T-helper 2 cell (primary cell): ENCODE data around the gene CYSTM1.

Experiments
- DNase-seq, 5 experiments: peaks; one replicate each; pipeline versions ENCODE4 v3.0.0 to v3.0.0-alpha.2; 2012 to 2022

CYSTM1 gene

GRCh38 chr5:140259500-140259899, 84.5 kb downstream of the CYSTM1 start:
- DNase-seq = peak in 2 of 5 experiments; percentile 22 to 24

- no peak for DNase-seq
Measured at GRCh38 chr5:140260089-140260656, 85.2 kb downstream of the CYSTM1 start.

GRCh38 chr5:140261403-140262171, 86.6 kb downstream of the CYSTM1 start:
- peak in 1 of 5 experiments; percentile 41 for DNase-seq

- DNase-seq = no peak
Measured at GRCh38 chr5:140262221-140262620, 87.2 kb downstream of the CYSTM1 start.

GRCh38 chr5:140262839-140263238, 87.9 kb downstream of the CYSTM1 start:
- no peak for DNase-seq

GRCh38 chr5:140265845-140266244, 90.9 kb downstream of the CYSTM1 start:
- no peak for DNase-seq

- no peak for DNase-seq
Measured at GRCh38 chr5:140266471-140267200, 91.6 kb downstream of the CYSTM1 start.

- DNase-seq = no peak
Measured at GRCh38 chr5:140267201-140267540, 92.2 kb downstream of the CYSTM1 start.

- DNase-seq = no peak
Measured at GRCh38 chr5:140267559-140268018, 92.6 kb downstream of the CYSTM1 start.

GRCh38 chr5:140270008-140270407, 95.0 kb downstream of the CYSTM1 start:
- no peak for DNase-seq

- DNase-seq = no peak
Measured at GRCh38 chr5:140273401-140273877, 98.5 kb downstream of the CYSTM1 start.

GRCh38 chr5:140275837-140276236, 100.8 kb downstream of the CYSTM1 start:
- DNase-seq = no peak

GRCh38 chr5:140282266-140282665, 107.3 kb downstream of the CYSTM1 start:
- no peak for DNase-seq

- DNase-seq = no peak
Measured at GRCh38 chr5:140284013-140284412, 109.0 kb downstream of the CYSTM1 start.

GRCh38 chr5:140286424-140286823, 111.4 kb downstream of the CYSTM1 start:
- no peak for DNase-seq

- DNase-seq = no peak
Measured at GRCh38 chr5:140287801-140288521, 113.0 kb downstream of the CYSTM1 start.

GRCh38 chr5:140292212-140293036, 117.4 kb downstream of the CYSTM1 start:
- no peak for DNase-seq
